Activated naive CD4-positive, alpha-beta T cell treated with anti-CD3 and anti-CD28 coated beads, Interleukin-2, amount 50 U/mL, for 72 hours (primary cell): ENCODE measurements around the gene UQCC2. TPM values are rescaled to one million over a fixed set of nuclear protein-coding genes. Genes with fewer than 3 reads are reported as not detected.

Source experiments
- ATAC-seq, 2 donors: fragments of 150-1000 bp; cut with Tn5 transposase; 2 replicates each; pipeline ENCODE4 v1.10.0; 2021; ENCODE audit warnings: mild to moderate bottlenecking in 2 of 2, moderate library complexity in 2 of 2
- DNase-seq, 2 donors: peaks; one replicate each; pipeline ENCODE4 v3.0.0; 2021 to 2022; ENCODE audit warnings: low spot score in 2 of 2
- H3K27ac Mint-ChIP-seq, 2 donors: one replicate each; pipeline ENCODE4 v1.8.0; 2022; ENCODE audit warnings: mild to moderate bottlenecking in 2 of 2, mixed read lengths in 2 of 2
- H3K36me3 Mint-ChIP-seq, 2 donors: one replicate each; pipeline ENCODE4 v1.8.0; 2022; ENCODE audit warnings: mixed read lengths in 2 of 2
- H3K9me3 Mint-ChIP-seq, 2 donors: one replicate each; pipeline ENCODE4 v1.8.0; 2022; ENCODE audit warnings: mixed read lengths in 2 of 2
- total RNA-seq, 2 donors: library from RNA; stranded (reverse); gene quantifications; one replicate each; pipeline ENCODE4 v1.2.3, GENCODE V29; 2022

UQCC2 gene
- total RNA-seq, 2 donors from 2014 or later: 114 to 145 TPM

DNA sequence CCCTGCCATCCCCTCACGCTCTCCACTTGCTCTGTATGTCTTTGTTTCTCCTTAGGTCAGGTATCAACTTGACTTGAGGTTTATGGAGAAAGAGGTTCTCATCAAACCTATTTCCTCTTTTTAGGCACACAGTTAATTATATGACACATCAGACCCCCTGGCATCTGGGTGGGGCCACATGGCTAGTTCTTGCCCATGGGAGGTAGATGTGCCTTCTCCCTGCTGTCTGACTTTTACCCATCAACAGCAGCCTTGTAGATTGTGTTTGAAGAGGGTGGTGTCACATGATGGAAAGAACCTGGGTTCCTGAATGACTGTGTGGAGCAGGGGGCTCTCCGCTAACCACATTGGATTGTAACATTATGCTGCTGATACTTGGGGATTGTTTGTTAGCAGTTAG, 7.2 kb upstream of the UQCC2 start:
- Mint-ChIP-seq H3K36me3 (no peaks in the 10 kb centered on the region), H3K9me3 (no peaks in the 10 kb centered on the region), H3K27ac (no peak overlapping the region)
- peak in 1 of 2 donors; percentile 30 for ATAC-seq
- DNase-seq: no peak

DNA sequence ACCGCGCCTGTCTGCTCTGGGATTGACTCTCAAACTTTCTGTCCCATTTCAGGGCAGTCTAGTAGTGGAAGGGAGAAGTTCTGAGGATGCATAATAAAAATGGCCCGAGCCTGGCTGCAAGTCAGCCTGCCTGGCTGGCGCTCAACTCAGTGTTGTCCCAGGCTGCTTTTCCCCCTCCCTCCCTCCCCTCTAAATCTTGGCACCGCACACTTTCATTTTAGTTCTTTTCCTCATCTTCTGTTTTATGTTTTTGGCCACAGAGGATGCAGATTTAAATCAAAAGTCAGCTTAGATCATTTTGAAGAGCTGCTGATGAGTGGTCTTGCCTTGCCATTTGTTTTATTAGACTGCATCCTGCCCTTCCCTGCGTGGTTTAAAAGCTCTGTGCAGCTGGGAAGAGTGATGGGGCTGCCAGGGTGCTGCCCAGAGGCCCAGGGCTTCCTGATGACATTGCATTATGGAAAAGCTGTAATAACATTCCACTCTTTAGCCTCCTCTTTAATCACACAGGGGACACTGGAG, 6.5 kb upstream of the UQCC2 start:
- no peak for DNase-seq
- Mint-ChIP-seq H3K9me3 (no peaks in the 10 kb centered on the region), H3K27ac (no peak overlapping the region), H3K36me3 (no peaks in the 10 kb centered on the region)
- ATAC-seq: no peak

DNA sequence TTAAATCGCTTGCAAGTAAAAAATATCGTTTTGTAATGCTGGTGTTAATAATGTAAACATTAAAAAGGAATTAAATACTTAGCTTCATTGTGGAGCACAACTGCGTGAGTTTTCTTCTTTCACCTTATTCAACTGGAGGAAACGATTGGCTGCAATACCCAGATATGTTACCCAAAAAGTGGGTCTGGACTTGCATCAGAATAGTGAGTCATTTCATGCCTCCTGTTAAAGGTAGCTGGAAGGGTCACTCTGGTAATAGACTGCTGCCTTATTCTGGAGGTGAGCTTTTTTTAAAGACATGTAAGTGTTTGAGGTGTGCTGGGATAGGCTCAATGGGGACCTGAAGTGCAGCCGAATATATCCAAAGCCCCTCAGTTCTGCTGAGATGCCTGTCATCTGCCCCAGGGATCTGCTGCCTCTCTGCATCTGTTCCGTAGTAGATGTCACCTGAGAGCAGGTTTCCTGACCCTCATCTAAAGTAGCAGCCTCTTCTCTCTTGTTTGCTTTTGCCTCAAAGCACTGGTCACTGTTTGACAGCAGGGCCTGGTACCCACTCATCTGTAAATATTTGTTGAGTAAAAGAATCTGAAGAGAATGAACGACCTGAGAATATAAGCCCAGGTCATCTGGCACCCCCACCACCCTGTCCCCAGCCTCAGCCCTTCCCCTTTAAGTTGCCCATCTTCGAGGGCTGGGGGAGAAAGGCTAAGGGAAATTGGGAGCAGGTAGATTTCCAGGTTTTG, 5.6 kb upstream of the UQCC2 start:
- DNase-seq (no peak), ATAC-seq (no peak)
- Mint-ChIP-seq H3K9me3 (no peaks in the 10 kb centered on the region), H3K36me3 (no peaks in the 10 kb centered on the region), H3K27ac (no peak overlapping the region)

DNA sequence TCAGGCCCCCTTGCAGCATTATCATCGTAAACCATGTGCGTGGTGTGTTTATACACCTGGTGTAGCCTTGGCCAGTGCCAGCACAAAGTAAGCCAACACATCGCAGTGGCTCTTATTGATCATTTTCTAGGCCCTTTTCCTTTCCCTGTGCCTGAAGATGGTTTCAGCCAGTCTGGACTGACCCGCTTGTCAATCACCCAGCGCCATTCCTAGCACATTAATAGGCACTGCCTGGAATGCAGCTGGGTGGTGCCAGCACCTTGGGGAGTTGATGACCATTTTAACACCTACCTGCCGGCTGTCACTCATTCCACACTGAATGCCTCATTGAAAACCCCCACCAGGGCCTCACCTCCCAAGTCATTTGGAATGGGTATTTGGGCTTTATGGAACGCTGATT, 4.9 kb upstream of the UQCC2 start:
- H3K36me3 Mint-ChIP-seq: peaks cover 0 to 3% of the 10 kb centered on the region in 2 donors
- H3K27ac Mint-ChIP-seq: no peak overlapping the region
- ATAC-seq: no peak
- H3K9me3 Mint-ChIP-seq: no peaks in the 10 kb centered on the region
- no peak for DNase-seq

DNA sequence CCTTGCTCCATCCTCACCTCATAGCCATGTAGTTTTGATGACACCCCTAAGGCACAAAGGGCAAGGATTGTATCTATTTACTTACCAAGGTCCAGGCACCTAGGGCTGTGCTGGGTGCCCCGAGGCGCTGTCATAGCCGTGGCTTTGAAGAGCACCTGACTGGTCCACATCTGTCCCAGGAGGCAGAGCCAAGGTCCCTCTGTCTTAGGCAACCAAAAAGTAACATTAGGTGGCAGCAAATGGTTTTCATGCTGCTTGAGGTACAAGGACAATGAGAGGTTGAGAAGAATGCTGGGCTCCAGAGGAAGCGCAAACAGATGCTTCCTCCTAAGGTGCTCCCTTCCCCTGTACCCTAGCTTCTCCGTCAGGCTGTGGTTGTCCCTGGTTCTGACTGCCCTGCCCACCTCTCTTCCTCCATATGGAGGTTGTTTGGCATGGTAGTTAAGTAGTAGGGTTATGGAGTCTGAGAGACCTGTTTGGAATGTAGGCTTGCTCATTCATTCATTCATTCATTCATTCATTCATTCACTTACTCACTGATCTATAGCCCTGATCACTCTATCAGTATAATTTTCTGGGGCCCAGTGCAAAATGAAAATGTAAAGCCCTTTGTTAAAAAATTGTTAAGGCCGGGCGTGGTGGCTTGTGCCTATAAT, 3.0 kb upstream of the UQCC2 start:
- ATAC-seq: no peak

DNA sequence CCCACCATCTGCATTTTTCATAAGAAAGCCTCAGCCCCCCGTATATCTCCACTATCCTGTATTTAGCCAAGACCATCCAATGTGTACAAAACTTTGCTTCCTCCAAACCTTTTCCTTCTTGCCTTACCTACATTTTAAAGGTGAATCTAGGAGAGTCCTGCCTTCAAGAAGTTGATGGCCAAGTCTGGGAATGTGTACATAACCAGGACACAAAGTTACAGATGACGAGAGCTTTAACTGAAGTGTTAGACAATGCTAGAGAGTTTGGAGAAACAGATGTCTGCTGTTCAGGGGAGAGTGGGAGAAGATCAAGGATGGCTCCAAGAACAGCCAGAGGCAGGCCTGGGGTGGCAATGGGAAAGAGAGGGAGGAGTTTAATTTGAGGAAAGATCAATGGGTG, 2.3 kb upstream of the UQCC2 start:
- Mint-ChIP-seq H3K27ac (no peak overlapping the region), H3K36me3 (peaks cover 23 to 25% of the 10 kb centered on the region in 2 donors), H3K9me3 (no peaks in the 10 kb centered on the region)
- DNase-seq (no peak), ATAC-seq (no peak)

More for the DNA sequence above, 3.0 kb upstream of the UQCC2 start:
- DNase-seq: no peak
- Mint-ChIP-seq H3K27ac (no peak overlapping the region), H3K36me3 (peaks cover 17 to 19% of the 10 kb centered on the region in 2 donors), H3K9me3 (no peaks in the 10 kb centered on the region)

DNA sequence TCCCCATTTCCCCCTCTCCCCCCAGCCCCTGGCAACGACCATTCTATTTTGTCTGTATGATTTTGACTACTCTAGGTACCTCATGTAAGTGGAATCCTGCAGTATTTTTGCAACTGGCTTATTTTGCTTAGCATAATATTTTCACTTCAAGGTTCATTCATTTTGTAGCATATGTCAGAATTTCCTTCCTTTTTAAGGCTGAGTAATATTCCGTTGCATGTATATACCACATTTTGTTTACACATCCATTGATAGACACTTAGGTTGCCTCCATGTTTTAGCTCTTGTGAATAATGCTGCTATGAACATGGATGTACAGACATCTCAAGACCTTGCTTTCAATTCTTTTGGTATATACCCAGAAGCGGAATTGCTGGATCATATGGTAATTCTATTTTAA, 1.4 kb upstream of the UQCC2 start:
- ATAC-seq (no peak), DNase-seq (no peak)
- Mint-ChIP-seq H3K9me3 (no peaks in the 10 kb centered on the region), H3K27ac (no peak overlapping the region), H3K36me3 (peaks cover 28 to 30% of the 10 kb centered on the region in 2 donors)

DNA sequence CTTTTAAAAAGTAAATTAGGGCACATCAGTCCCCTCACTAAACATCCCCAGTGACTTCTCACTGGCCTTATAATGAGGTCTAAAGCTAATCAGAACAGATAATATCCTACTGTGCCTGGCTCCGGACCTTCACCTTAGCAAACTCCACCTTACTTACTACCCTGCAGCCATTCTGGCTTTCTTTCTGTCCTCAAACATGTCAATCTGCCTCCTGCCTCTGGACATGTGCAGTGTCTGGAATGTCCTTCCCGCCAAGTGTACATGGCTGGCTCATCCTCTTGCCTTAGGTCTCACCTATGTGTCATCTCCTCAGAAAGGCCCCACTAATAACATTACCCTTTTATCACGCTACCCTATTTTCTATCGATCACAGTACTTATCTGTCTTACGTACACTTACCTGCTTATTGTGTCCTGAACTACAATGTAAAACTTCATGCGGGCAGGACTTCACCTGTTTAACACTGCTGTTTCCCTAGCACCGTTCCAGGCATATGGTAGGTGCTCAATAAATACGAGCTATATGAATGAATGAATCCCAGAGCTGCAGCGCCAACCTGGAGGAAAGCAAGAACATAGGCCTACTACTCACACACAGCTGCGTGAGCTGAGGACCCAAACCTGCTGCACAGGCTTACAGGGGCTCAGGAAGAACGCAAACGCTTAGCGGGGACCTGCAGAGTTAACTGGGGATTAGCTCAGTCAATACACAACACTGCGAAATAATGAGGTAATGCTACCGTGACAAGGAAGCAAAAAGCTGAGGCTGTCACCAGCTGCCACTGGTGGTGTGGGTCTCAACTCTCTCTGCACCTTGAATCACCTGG, 991 bp downstream of the UQCC2 start:
- H3K9me3 Mint-ChIP-seq: no peaks in the 10 kb centered on the region
- peak overlapping the region; percentile 97 to 100 for H3K27ac Mint-ChIP-seq
- DNase-seq: no peak
- peaks cover 30 to 31% of the 10 kb centered on the region in 2 donors for H3K36me3 Mint-ChIP-seq
- peak in 1 of 2 donors; percentile 12 for ATAC-seq

DNA sequence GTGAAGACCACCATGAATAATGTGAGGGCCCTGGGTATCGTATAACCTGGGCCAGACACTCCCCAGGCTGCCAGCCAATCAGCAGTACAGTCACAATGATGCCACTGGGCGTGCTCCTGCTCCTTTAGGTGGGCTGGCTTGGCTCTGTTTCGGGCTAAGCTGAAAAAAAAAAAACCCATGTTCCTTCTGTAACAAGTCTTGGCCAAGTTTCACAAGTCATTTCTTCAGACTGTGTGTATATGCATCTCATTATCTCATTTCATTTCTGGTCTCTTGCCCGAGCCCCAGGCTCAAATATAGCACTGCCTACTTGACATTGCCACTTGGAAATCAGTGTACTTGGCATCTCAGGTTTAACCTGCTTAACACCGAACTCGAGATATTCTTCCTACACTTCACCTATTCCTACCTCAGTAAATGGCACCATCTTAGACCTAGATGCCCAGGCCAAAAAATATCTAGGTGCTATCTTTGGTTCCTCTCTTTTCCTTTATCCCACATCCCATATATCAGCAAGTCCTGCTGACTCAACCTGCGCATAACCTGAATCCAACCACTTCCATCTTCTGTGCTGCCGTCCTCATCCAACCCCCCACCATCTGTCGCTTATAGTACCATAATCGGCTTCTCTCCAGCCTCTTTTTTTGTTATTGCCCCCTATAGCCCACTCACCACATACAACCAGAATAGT, 1.8 kb downstream of the UQCC2 start:
- ATAC-seq (no peak), DNase-seq (no peak)
- no peaks in the 10 kb centered on the region for H3K9me3 Mint-ChIP-seq
- H3K36me3 Mint-ChIP-seq: peaks cover 30 to 31% of the 10 kb centered on the region in 2 donors
- peak overlapping the region in 1 of 2 donors; percentile 97 for H3K27ac Mint-ChIP-seq

DNA sequence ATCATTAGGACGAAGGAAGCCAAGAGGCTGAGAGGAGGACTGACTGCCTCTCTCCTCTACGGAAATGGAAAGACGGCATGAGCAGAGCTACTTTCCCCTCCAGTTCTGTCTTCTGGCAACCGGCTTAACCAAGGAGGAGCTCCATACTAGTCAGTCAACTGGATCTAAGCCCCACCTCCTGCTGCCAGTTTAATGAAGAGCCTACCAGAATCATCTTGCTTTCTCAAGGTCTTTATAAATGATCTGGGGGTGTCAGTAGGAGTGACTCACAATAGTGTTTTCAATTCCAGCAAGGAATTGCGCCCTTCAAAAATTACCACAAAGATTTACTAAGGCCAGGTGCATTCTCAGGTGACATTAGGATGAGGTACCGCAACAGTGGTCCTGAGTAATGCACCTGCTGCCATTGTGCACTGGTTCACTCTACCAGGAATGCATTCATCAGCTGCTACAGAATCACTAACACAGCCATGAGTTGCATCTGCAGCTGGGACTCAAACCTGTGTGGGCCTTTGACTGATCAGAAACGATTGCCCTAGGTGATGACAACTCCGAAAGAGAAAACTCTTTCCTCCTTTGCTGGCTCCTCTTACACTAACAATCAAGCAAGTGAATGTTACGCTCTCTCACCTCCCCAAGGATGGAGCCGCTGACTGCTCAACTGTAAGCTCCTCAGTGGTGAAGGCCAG, 2.8 kb downstream of the UQCC2 start:
- no peak for ATAC-seq
- no peak for DNase-seq
- Mint-ChIP-seq H3K27ac (peak overlapping the region in 1 of 2 donors; percentile 57), H3K36me3 (peaks cover 30 to 31% of the 10 kb centered on the region in 2 donors), H3K9me3 (no peaks in the 10 kb centered on the region)

DNA sequence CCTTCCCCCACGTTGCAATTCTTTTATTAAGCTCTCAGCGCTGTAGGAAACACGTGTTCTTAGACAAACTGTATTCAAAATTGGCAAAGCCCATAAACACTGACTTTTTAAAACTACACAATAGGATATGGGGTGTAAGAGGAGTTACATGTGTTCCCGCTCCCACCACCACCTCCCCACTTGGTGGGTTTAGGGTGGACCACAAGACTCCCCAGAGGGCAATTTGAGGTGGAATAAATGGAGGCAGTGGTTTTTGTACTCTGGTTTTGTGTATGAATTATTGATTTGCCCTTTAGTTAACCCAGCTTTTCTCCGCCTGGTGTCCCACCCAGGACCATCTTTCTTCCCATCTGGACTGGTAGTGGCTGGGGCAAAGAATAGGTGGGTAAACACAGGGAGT, 3.7 kb downstream of the UQCC2 start:
- H3K9me3 Mint-ChIP-seq: no peaks in the 10 kb centered on the region
- no peak for DNase-seq
- peak overlapping the region; percentile 18 to 57 for H3K27ac Mint-ChIP-seq
- peaks cover 30 to 31% of the 10 kb centered on the region in 2 donors for H3K36me3 Mint-ChIP-seq
- ATAC-seq: no peak

DNA sequence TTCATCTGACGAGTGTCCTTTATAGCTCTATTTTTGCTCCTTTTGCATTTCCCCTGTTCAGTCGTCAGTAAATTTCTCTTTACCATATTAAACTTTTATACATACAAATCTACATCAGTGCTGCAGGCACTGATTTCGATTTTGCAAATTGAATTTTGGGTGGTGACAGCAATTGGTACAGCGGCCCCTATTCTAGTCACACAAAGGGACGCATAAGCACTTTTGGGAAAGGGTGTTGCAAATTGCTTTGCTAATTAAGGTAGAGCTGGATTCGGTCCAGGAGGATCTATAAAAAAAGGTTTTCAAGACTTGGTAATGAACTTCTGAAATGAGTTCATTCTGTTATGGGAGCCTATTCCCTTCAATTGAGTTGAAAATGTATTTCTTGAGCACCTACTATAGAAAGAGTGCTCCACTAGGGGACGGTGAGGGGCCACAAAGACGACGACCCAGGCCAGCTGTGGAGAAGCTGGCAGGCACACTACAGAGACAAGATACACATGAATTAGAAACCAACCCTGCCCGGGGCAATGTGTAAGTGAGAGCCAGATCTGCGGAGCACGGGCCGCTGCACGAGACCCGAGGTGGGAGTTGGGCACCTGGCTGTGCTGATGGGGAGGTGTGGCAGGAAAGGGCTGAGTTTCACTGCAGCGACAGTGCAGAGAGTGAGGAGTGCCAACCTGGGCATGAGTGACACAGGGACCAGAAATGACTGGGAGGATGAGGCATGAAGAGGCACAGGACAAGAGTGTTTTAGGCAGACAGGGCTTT, 5.4 kb downstream of the UQCC2 start:
- DNase-seq (no peak), ATAC-seq (no peak)
- no peak overlapping the region for H3K27ac Mint-ChIP-seq
- peaks cover 25 to 28% of the 10 kb centered on the region in 2 donors for H3K36me3 Mint-ChIP-seq
- no peaks in the 10 kb centered on the region for H3K9me3 Mint-ChIP-seq

DNA sequence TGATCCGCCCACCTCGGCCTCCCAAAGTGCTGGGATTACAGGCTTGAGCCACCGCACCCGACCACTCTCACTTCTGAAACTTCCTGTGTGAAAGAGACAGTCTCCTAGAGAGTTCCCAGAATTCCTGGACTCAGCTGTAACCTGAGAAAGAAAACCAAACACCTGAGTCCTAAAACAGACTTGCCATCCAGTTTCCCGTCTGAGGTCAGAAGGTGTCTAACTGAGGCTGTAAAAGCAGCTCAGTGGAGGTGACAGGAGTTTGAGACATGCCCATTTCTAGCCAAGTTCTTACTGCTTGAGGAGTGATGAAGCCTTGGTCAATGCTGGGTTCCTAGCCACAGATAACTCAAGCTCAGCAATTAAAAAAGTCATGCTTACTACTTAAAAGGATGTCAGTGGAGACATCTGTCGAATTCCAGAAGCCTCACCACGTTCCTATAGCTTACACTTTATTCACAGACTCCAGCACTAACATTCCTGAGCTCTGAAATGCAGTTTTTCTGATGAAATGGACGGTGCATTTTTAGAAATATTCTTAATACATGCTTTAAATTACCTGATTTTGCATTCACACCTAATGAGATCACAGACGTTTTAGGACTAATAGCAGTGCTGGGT, 6.1 kb downstream of the UQCC2 start:
- peak overlapping the region in 1 of 2 donors; percentile 63 for H3K27ac Mint-ChIP-seq
- no peak for DNase-seq
- H3K36me3 Mint-ChIP-seq: peaks cover 20 to 21% of the 10 kb centered on the region in 2 donors
- H3K9me3 Mint-ChIP-seq: no peaks in the 10 kb centered on the region
- ATAC-seq: no peak

DNA sequence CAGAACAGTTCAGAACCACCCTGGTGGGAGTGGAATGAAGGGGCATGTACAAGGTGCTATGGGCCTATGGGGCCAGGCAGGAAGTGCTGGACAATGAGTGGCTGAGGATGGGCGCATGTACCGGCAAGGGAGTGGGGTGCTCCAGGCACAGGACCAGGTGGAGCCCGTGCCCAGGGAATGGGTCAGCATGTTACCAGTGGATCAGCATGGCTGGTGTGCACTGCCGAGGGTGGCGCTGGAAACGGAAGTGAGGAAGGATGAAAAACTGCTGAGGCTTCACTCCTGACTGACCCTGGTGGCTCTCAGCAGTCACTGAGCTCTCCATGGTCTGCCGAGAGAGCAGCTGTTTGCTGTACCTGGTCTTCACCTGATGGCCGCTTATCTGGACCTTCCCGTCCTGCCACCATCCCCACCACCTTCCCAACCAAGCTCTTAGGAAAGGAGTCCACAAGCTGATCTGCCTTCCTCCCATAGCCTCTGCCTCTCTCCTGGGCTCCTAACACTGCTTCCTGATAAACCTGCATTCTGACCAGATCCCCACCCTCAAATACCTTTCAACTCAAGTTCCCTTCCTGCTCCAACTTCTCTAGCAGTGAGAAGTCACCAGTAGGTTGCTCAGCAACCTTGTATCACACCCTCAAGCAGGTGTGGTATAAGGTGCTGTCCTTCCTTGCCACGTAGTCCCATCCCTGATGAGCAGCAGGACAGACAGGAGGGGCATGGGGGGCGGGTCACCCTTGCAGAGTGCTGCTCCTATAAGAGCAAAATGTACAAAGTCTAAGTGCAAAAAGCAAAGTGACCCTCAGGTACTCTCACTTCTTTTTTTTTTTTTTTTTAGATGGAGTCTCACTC, 7.1 kb downstream of the UQCC2 start:
- peaks cover 11 to 13% of the 10 kb centered on the region in 2 donors for H3K36me3 Mint-ChIP-seq
- no peak for ATAC-seq
- peak overlapping the region in 1 of 2 donors; percentile 11 for H3K27ac Mint-ChIP-seq
- no peaks in the 10 kb centered on the region for H3K9me3 Mint-ChIP-seq
- no peak for DNase-seq
